ENCODE results near the gene CETN3. TPM values are rescaled to one million over a fixed set of nuclear protein-coding genes. Genes with fewer than 3 reads are reported as not detected.

The CETN3 gene
- polyA plus RNA-seq, 1 donor from 2014 or later, result 116 TPM

DNA sequence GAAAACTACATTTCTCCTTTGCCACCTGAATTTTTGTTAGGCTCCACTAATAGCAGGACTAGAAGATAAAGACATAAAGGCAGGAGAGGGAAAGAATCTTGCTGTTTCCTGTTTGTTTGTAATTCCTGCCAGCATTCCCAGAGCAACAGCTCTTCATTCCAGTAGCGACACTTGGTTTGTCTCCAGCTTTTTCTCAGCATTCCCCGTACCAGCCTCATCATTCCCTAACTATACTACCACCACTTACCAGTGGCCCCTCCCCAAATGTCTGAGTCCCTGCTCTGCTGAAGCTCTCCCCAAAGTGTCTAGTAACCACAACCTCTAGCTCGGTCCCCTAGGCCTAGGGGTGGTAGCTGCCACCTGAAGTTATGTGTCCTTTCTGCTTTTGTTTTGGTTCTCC, 18.6 kb downstream of the CETN3 start:
- Histone ChIP-seq H3K9me2 (ENCODE audit: insufficient read depth, low read length) (no peaks in the 10 kb centered on the region), H3K9ac (ENCODE audit: low read length) (no peak overlapping the region), H3K9me3 (ENCODE audit: low read length) (no peaks in the 10 kb centered on the region), H3K27ac (ENCODE audit: low read length) (no peak overlapping the region), H3K27me3 (ENCODE audit: insufficient read depth, low read depth, low read length) (no peaks in the 10 kb centered on the region), H3F3A (ENCODE audit: insufficient read depth, low read length, poor library complexity, severe bottlenecking) (no peaks in the 10 kb centered on the region), H2AFZ (ENCODE audit: low read depth, low read length) (no peak overlapping the region), H3K4me2 (ENCODE audit: low read length) (no peak overlapping the region), H3K79me2 (replicated peaks; ENCODE audit: insufficient read depth, low read length) (no peaks in the 10 kb centered on the region), H3K36me3 (ENCODE audit: insufficient read depth, low read length) (no peaks in the 10 kb centered on the region), H3K4me3 (ENCODE audit: low read length) (no peak overlapping the region), H4K20me1 (ENCODE audit: insufficient read depth) (no peaks in the 10 kb centered on the region)
- no peak for TF ChIP-seq TAF1 (IDR thresholded peaks at IDR 0.05; ENCODE audit: low read depth)
- TF ChIP-seq EZH2 (IDR thresholded peaks at IDR 0.05; ENCODE audit: borderline replicate concordance, insufficient read depth, low read length, poor library complexity, severe bottlenecking), result no peak
- no peak for TF ChIP-seq POLR2AphosphoS5 (IDR thresholded peaks at IDR 0.05)
- no peak for TF ChIP-seq MXI1 (conservative IDR thresholded peaks at IDR 0.05; ENCODE audit: poor library complexity, severe bottlenecking)
- TF ChIP-seq EP300 (conservative IDR thresholded peaks at IDR 0.05; ENCODE audit: poor library complexity, severe bottlenecking), result no peak
- TF ChIP-seq, protein P1, sequence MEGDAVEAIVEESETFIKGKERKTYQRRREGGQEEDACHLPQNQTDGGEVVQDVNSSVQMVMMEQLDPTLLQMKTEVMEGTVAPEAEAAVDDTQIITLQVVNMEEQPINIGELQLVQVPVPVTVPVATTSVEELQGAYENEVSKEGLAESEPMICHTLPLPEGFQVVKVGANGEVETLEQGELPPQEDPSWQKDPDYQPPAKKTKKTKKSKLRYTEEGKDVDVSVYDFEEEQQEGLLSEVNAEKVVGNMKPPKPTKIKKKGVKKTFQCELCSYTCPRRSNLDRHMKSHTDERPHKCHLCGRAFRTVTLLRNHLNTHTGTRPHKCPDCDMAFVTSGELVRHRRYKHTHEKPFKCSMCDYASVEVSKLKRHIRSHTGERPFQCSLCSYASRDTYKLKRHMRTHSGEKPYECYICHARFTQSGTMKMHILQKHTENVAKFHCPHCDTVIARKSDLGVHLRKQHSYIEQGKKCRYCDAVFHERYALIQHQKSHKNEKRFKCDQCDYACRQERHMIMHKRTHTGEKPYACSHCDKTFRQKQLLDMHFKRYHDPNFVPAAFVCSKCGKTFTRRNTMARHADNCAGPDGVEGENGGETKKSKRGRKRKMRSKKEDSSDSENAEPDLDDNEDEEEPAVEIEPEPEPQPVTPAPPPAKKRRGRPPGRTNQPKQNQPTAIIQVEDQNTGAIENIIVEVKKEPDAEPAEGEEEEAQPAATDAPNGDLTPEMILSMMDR (IDR thresholded peaks at IDR 0.05; ENCODE audit: poor library complexity, severe bottlenecking), result no peak
- TF ChIP-seq SMC3 (conservative IDR thresholded peaks at IDR 0.05; ENCODE audit: poor library complexity), result no peak
- TF ChIP-seq RAD21 (conservative IDR thresholded peaks at IDR 0.05), result no peak
- TF ChIP-seq, protein P2, sequence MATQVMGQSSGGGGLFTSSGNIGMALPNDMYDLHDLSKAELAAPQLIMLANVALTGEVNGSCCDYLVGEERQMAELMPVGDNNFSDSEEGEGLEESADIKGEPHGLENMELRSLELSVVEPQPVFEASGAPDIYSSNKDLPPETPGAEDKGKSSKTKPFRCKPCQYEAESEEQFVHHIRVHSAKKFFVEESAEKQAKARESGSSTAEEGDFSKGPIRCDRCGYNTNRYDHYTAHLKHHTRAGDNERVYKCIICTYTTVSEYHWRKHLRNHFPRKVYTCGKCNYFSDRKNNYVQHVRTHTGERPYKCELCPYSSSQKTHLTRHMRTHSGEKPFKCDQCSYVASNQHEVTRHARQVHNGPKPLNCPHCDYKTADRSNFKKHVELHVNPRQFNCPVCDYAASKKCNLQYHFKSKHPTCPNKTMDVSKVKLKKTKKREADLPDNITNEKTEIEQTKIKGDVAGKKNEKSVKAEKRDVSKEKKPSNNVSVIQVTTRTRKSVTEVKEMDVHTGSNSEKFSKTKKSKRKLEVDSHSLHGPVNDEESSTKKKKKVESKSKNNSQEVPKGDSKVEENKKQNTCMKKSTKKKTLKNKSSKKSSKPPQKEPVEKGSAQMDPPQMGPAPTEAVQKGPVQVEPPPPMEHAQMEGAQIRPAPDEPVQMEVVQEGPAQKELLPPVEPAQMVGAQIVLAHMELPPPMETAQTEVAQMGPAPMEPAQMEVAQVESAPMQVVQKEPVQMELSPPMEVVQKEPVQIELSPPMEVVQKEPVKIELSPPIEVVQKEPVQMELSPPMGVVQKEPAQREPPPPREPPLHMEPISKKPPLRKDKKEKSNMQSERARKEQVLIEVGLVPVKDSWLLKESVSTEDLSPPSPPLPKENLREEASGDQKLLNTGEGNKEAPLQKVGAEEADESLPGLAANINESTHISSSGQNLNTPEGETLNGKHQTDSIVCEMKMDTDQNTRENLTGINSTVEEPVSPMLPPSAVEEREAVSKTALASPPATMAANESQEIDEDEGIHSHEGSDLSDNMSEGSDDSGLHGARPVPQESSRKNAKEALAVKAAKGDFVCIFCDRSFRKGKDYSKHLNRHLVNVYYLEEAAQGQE (IDR thresholded peaks at IDR 0.05; ENCODE audit: borderline replicate concordance), result no peak

DNA sequence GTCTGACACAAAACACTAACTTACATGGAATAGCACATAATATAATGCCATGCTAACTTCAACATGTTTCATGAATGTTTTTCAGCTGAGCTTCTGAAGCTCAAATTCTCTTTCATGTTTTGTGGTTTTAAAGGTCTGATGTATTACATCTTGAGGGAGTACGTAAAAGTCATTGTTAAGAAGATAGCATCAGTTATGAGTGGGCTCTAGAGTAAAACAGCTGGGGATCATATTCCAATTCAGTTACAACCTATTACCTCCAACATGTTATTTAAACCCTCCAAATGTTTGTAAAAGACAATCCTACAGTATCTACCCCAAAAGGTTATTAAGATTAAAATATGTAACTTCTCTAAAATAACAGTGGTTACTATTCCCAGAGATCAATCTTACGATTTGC, 19.2 kb downstream of the CETN3 start:
- Histone ChIP-seq H3K36me3 (ENCODE audit: insufficient read depth, low read length) (no peaks in the 10 kb centered on the region), H3K4me3 (ENCODE audit: low read length) (no peak overlapping the region), H3F3A (ENCODE audit: insufficient read depth, low read length, poor library complexity, severe bottlenecking) (no peaks in the 10 kb centered on the region), H3K9me2 (ENCODE audit: insufficient read depth, low read length) (no peaks in the 10 kb centered on the region), H3K79me2 (replicated peaks; ENCODE audit: insufficient read depth, low read length) (no peaks in the 10 kb centered on the region), H3K27me3 (ENCODE audit: insufficient read depth, low read depth, low read length) (no peaks in the 10 kb centered on the region), H3K27ac (ENCODE audit: low read length) (no peak overlapping the region), H3K4me2 (ENCODE audit: low read length) (no peak overlapping the region), H2AFZ (ENCODE audit: low read depth, low read length) (no peak overlapping the region), H3K9me3 (ENCODE audit: low read length) (no peaks in the 10 kb centered on the region), H4K20me1 (ENCODE audit: insufficient read depth) (no peaks in the 10 kb centered on the region), H3K9ac (ENCODE audit: low read length) (no peak overlapping the region)
- TF ChIP-seq, protein P1 (IDR thresholded peaks at IDR 0.05; ENCODE audit: poor library complexity, severe bottlenecking), result no peak
- TF ChIP-seq, protein P2 (IDR thresholded peaks at IDR 0.05; ENCODE audit: borderline replicate concordance), result no peak
- no peak for TF ChIP-seq EP300 (conservative IDR thresholded peaks at IDR 0.05; ENCODE audit: poor library complexity, severe bottlenecking)
- no peak for TF ChIP-seq MXI1 (conservative IDR thresholded peaks at IDR 0.05; ENCODE audit: poor library complexity, severe bottlenecking)
- TF ChIP-seq RAD21 (conservative IDR thresholded peaks at IDR 0.05), result no peak
- no peak for TF ChIP-seq TAF1 (IDR thresholded peaks at IDR 0.05; ENCODE audit: low read depth)
- TF ChIP-seq SMC3 (conservative IDR thresholded peaks at IDR 0.05; ENCODE audit: poor library complexity), result no peak
- TF ChIP-seq POLR2AphosphoS5 (IDR thresholded peaks at IDR 0.05), result no peak
- TF ChIP-seq EZH2 (IDR thresholded peaks at IDR 0.05; ENCODE audit: borderline replicate concordance, insufficient read depth, low read length, poor library complexity, severe bottlenecking), result no peak

All from neural cell (in vitro differentiated cells).